Pancreas (tissue), 10 donors: ENCODE data around the gene DDX5. TPM values are rescaled to one million over a fixed set of nuclear protein-coding genes. Genes with fewer than 3 reads are reported as not detected.

Experiments
- ATAC-seq, 4 donors: fragments of 200-7000 bp; cut with Tn5 transposase; one replicate each; pipeline versions ENCODE4 v1.8.0 to v1.9.1; 2020; ENCODE audit warnings: mild to moderate bottlenecking in 4 of 4, moderate library complexity in 4 of 4
- DNase-seq, 6 donors: peaks; one replicate each; pipeline ENCODE4 v3.0.0-alpha.2; 2020
- FAIRE-seq: peaks from 2 replicates; lab custom pipeline; 2012; peaks lifted over from hg19 to GRCh38; lab: Jason Lieb, UNC
- H3K27ac ChIP-seq, 4 donors: fragments of 200-600 bp; sonication (generic); 1 replicate in 3 of 4; 2 replicates in 1 of 4; pipeline versions ENCODE4 v1.5.0 to v1.8.0; 2020
- H3K27me3 ChIP-seq, 4 donors: fragments of 200-600 bp; one replicate each; pipeline ENCODE4 v1.8.0; 2021
- H3K36me3 ChIP-seq, 3 donors: fragments of 200-600 bp; sonication (generic) in 1 of 3; one replicate each; pipeline versions ENCODE4 v1.5.0 to v1.8.0; 2020 to 2021
- H3K4me1 ChIP-seq, 3 donors: fragments of 200-600 bp; one replicate each; pipeline ENCODE4 v1.8.0; 2021
- H3K4me3 ChIP-seq, 4 donors: fragments of 200-600 bp; sonication (generic) in 2 of 4; one replicate each; pipeline versions ENCODE4 v1.5.0 to v1.8.0; 2020 to 2021
- H3K9me3 ChIP-seq, 4 donors: fragments of 200-600 bp; one replicate each; pipeline ENCODE4 v1.8.0; 2021
- CTCF ChIP-seq, 4 donors: fragments of 200-600 bp; sonication (generic) in 3 of 4; IDR thresholded peaks; one replicate each; pipeline versions ENCODE4 v1.5.0 to v1.8.0; 2021; ENCODE audit warnings: antibody characterized with exemption in 4 of 4
- WGBS, 2 donors: extraction: QIAGEN DNeasy Blood & Tissue Kit; methylation state at CpG; one replicate each; pipeline ENCODE4 v1.1.7; 2013; 5-methylcytosine and 5-hydroxymethylcytosine counted together
- intact Hi-C, 3 donors: fragments of 100-400 bp; cut with DNase I; formaldehyde crosslinking; loops; one replicate each; pipeline versions ENCODE4 v1.11.1 to v1.14.2; 2022
- polyA plus RNA-seq, 2 donors: library from polyadenylated mRNA; stranded (reverse); fragments of 200-250 nt; gene quantifications; one replicate each; pipeline ENCODE4 v1.2.3, GENCODE V29; 2013
- total RNA-seq, 6 donors: library from RNA; stranded (reverse); fragmentation: NEBNext Ultra II Directional in 4 of 6; extraction: Animal tissue kit (Norgen Biotek cat#: 25700) in 4 of 6; gene quantifications; one replicate each; pipeline versions ENCODE4 v1.2.1 to v1.2.4, GENCODE V29; 2021 to 2023
- donor health status: healthy with polysubstance abuse.
- donor health status: DM: no; HTN: no; CAD: no; lungs with moderate emphysema.
- donor health status: DM: no; HTN: no; CAD: no.
- donor health status: control.
- donor health status: control.
- donor health status: Bipolar disorder and iron deficiency.
- donor health status: DM: yes; HTN: yes; CAD: no.
- donor health status: DM: no; HTN: no; CAD: no.
- donor health status: DM: no; HTN: no; CAD: no.
- donor health status: DM: yes; HTN: yes; CAD: no.

Gene DDX5
- total and polyA plus RNA-seq, 8 donors = 145 to 398 (median 229) TPM

DNA sequence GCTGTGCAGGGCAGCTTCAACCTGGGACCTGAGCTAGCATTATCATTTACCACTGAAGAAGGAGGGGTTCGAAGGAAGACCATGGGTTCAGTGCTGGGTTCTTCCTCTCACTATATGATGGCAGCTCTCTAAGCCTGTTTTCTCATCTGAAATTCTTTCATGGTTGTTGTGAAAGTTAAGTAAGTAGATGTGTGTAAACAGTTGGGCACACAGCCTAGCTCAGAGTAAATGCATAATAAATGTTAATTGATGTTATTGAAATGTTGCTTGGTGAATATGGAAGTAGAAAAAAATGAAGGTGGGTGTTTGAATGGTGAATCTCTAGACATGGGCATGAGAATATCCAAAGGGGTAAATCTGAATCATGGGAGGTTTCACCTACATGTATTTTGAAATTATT, 9.7 kb upstream of the DDX5 start:
- ATAC-seq (no peak), FAIRE-seq (no peak), DNase-seq (no peak)
- Histone ChIP-seq H3K9me3 (no peaks in the 10 kb centered on the region), H3K27me3 (no peaks in the 10 kb centered on the region), H3K36me3 (peaks cover 0 to 70% (median 2%) of the 10 kb centered on the region in 3 donors), H3K27ac (no peak overlapping the region), H3K4me1 (no peaks in the 10 kb centered on the region), H3K4me3 (no peak overlapping the region)
- 85 to 93% methylated on average over 1 of the region's 1 CpG for whole genome bisulfite sequencing, 2 donors
- intact Hi-C loops = no loop called here
- no peak for TF ChIP-seq CTCF (IDR thresholded peaks at IDR 0.05)

DNA sequence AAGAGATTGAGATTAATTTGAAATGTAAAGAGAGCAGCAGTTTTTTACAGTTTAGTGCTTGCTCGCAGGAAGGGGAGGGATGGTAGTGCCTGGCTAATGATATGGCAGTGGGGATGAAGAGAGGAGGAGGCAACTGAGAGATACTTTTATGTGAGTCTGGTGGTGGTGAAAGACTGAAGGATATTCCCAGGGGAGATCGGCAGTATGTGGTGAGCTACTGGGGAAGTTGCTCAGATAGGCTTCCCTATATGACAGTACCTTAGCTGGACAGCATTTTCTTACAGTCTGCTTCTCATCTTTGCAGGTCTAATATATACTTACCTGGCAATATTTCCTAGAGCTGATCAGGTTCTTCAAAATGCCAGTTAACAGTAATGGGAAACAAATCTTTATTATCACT, 9.3 kb upstream of the DDX5 start:
- 86 to 88% methylated on average over 2 of the region's 2 CpGs for WGBS, 2 donors
- DNase-seq (no peak), ATAC-seq (no peak), FAIRE-seq (no peak)
- Histone ChIP-seq H3K27ac (no peak overlapping the region), H3K27me3 (no peaks in the 10 kb centered on the region), H3K9me3 (no peaks in the 10 kb centered on the region), H3K36me3 (peaks cover 0 to 73% (median 2%) of the 10 kb centered on the region in 3 donors), H3K4me3 (no peak overlapping the region), H3K4me1 (no peaks in the 10 kb centered on the region)
- no peak for TF ChIP-seq CTCF (IDR thresholded peaks at IDR 0.05)
- intact Hi-C loops = no loop called here

- Histone ChIP-seq H3K4me3 (no peak overlapping the region), H3K9me3 (no peaks in the 10 kb centered on the region), H3K27me3 (no peaks in the 10 kb centered on the region), H3K27ac (no peak overlapping the region), H3K36me3 (peaks cover 2 to 30% (median 5%) of the 10 kb centered on the region in 3 donors), H3K4me1 (peaks cover 7 to 13% (median 13%) of the 10 kb centered on the region in 3 donors)
- WGBS, 2 donors = 89 to 92% methylated on average over 6 of the region's 6 CpGs
- TF ChIP-seq CTCF (IDR thresholded peaks at IDR 0.05) = no peak
- FAIRE-seq = no peak
- no peak for ATAC-seq
- DNase-seq = no peak
- intact Hi-C loops = no loop called here
Measured at GRCh38 chr17:64509179-64509578, 3.1 kb upstream of the DDX5 start.

- H3K27me3 ChIP-seq = no peaks in the 10 kb centered on the region
- no peaks in the 10 kb centered on the region for H3K9me3 ChIP-seq
- TF ChIP-seq CTCF (IDR thresholded peaks at IDR 0.05) = no peak
- H3K27ac ChIP-seq = no peak overlapping the region
- peaks cover 2 to 31% (median 9%) of the 10 kb centered on the region in 3 donors for H3K36me3 ChIP-seq
- intact Hi-C loops = no loop called here
- peak overlapping the region in 1 of 4 donors; percentile 86 for H3K4me3 ChIP-seq
- no peak for DNase-seq
- ATAC-seq = no peak
- WGBS, 2 donors = 64 to 71% methylated on average over 2 of the region's 2 CpGs
- H3K4me1 ChIP-seq = peaks cover 12 to 18% (median 18%) of the 10 kb centered on the region in 3 donors
- FAIRE-seq = no peak
Measured at GRCh38 chr17:64508683-64509082, 2.6 kb upstream of the DDX5 start.

GRCh38 chr17:64507413-64507782, 1.3 kb upstream of the DDX5 start:
- DNase-seq = peak in 4 of 6 donors; percentile 21 to 31 (median 27)
- Histone ChIP-seq H3K27me3 (no peaks in the 10 kb centered on the region), H3K27ac (peak overlapping the region; percentile 99 to 100 (median 100)), H3K9me3 (no peaks in the 10 kb centered on the region), H3K4me3 (peak overlapping the region; percentile 68 to 90 (median 82)), H3K4me1 (peaks cover 21 to 31% (median 29%) of the 10 kb centered on the region in 3 donors), H3K36me3 (peaks cover 2 to 44% (median 19%) of the 10 kb centered on the region in 3 donors)
- intact Hi-C loops = no loop called here
- ATAC-seq = peak; percentile 13 to 44 (median 33)
- no peak for FAIRE-seq
- WGBS, 2 donors = 0 to 1% methylated on average over 13 of the region's 13 CpGs
- no peak for TF ChIP-seq CTCF (IDR thresholded peaks at IDR 0.05)
